Upper lobe of right lung (tissue), 1 donor: Measurements from ENCODE around the gene PARVA. TPM values are rescaled to one million over a fixed set of nuclear protein-coding genes. Genes with fewer than 3 reads are reported as not detected.

Source experiments
- ATAC-seq: fragments of 200-7000 bp; cut with Tn5 transposase; one replicate; pipeline ENCODE4 v1.9.1; 2020; ENCODE audit warnings: mild to moderate bottlenecking, moderate library complexity
- DNase-seq: peaks from one replicate; pipeline ENCODE4 v3.0.0-alpha.2; 2020
- H3K27ac ChIP-seq: fragments of 200-600 bp; one replicate; pipeline ENCODE4 v1.8.0; 2022
- H3K27me3 ChIP-seq: fragments of 200-600 bp; one replicate; pipeline ENCODE4 v1.8.0; 2022; ENCODE audit warnings: mild to moderate bottlenecking
- H3K36me3 ChIP-seq: fragments of 200-600 bp; one replicate; pipeline ENCODE4 v1.8.0; 2022
- H3K4me1 ChIP-seq: fragments of 200-600 bp; one replicate; pipeline ENCODE4 v1.8.0; 2022
- H3K4me3 ChIP-seq: fragments of 200-600 bp; one replicate; pipeline ENCODE4 v1.8.0; 2022; ENCODE audit warnings: mild to moderate bottlenecking
- H3K9me3 ChIP-seq: fragments of 200-600 bp; one replicate; pipeline ENCODE4 v1.8.0; 2022
- CTCF ChIP-seq: fragments of 200-600 bp; IDR thresholded peaks from one replicate; pipeline ENCODE4 v1.8.0; 2022; ENCODE audit warnings: antibody characterized with exemption
- intact Hi-C: fragments of 100-400 bp; cut with DNase I; formaldehyde crosslinking; loops from one replicate; pipeline ENCODE4 v1.11.0; 2022
- total RNA-seq: library from RNA; stranded (reverse); fragmentation: NEBNext Ultra II Directional; extraction: Animal tissue kit (Norgen Biotek cat#: 25700); gene quantifications from one replicate; pipeline ENCODE4 v1.2.1, GENCODE V29; 2021
- donor health status: DM: no; HTN: yes; CAD: no; lungs with severe emphysema.

PARVA gene
- total RNA-seq, 1 donor from 2014 or later: 84.0 TPM

- H3K36me3 ChIP-seq: no peaks in the 10 kb centered on the region
- DNase-seq (no peak), ATAC-seq (peak; percentile 98)
- intact Hi-C loops: no loop called here
- no peak overlapping the region for H3K4me3 ChIP-seq
- no peaks in the 10 kb centered on the region for H3K9me3 ChIP-seq
- no peak for TF ChIP-seq CTCF
- H3K27me3 ChIP-seq: no peaks in the 10 kb centered on the region
- H3K4me1 ChIP-seq: peaks cover 10% of the 10 kb centered on the region
- no peak overlapping the region for H3K27ac ChIP-seq
These were observed 204.6 kb downstream of the PARVA start for GRCh38 chr11:12581923-12582322.
